ENCODE measurements around the gene HGFAC. TPM values are rescaled to one million over a fixed set of nuclear protein-coding genes. Genes with fewer than 3 reads are reported as not detected.

The HGFAC gene
- total RNA-seq, 2 experiments from 2014 or later, result not detected

DNA sequence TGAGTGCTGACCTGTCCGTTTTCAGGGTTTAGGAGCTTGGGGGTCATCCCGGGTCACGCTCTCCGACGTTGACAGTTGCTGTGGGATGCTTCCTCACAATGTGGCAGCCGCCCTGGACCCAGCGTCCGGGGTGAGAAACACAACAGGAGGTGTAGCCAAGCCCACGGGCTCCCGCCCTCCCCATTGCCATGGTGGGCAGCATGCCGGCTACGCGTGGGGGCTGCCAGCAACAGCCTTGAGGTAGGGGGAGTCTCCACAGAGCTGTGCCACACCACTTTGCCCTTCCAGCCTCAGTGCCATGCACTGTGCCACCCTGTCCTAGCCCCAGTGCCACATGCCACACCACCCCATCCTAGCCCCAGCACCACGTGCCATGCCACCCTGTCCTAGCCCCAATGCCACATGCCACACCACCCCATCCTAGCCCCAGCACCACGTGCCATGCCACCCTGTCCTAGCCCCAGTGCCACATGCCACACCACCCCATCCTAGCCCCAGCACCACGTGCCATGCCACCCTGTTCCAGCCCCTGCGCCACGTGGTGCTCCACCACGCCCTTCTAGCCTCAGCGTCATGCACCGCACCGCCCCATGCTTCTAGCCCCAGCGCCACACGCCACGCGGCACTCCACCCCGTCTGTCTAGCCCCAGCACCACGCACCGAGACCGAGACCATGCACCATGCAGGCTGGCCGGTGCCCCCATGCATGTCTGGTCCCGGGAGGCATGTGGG is 8.5 kb upstream of the HGFAC start:
- intact Hi-C loops (cut with micrococcal nuclease), result no loop called here
- no peak for DNase-seq
- Mint-ChIP-seq H3K4me1 (ENCODE audit: low read depth) (no peaks in the 10 kb centered on the region), H3K4me3 (no peak overlapping the region), H3K9me3 (no peaks in the 10 kb centered on the region), H3K27ac (peak overlapping the region; percentile 3), H3K27me3 (ENCODE audit: low read depth) (no peaks in the 10 kb centered on the region), H3K36me3 (ENCODE audit: low read depth) (no peaks in the 10 kb centered on the region)
- CTCF ChIA-PET, result no interaction called here

DNA sequence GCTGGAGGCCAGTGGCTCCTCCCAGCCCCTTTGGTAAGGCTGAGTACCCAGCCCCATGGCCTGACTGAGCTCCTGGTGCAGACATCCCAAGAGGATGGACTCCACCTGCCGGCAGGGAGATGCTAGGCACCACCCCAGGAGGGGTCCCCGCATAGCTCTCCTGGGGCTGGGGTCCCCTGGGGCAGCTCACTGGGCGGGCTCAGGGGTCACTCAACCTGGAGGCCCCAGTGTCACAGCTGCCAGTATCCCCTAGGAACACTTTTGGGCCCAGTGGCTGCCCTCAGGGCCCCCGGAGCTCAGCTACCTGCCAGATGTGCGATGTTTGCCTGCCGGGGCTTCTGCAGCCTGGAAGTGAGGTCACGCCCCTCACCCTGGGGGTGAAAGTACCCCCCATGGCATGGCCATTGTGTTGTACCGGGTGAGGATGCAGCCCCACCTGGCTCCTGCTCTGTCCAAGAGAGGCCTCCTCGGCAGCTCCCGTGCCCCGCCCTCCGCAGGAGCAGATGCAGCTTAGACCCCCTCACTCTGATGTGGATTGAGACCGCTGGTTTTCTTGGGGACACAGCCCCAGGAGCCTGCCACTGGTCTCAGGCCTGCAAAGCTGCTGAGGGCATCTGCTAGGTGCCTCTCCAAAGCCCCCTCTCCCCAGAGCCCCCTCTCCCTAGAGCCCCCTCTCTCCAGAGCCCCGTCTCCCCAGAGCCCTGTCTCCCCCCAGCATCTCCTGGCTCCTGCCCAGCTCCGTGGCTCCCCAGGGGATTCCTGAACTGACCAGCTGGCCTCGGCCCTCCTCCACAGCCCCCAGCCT is 6.7 kb upstream of the HGFAC start:
- Mint-ChIP-seq H3K4me1 (ENCODE audit: low read depth) (no peaks in the 10 kb centered on the region), H3K9me3 (no peaks in the 10 kb centered on the region), H3K4me3 (no peak overlapping the region), H3K36me3 (ENCODE audit: low read depth) (no peaks in the 10 kb centered on the region), H3K27ac (no peak overlapping the region), H3K27me3 (ENCODE audit: low read depth) (no peaks in the 10 kb centered on the region)
- intact Hi-C loops (cut with micrococcal nuclease), result no loop called here
- DNase-seq, result no peak
- CTCF ChIA-PET, result no interaction called here

DNA sequence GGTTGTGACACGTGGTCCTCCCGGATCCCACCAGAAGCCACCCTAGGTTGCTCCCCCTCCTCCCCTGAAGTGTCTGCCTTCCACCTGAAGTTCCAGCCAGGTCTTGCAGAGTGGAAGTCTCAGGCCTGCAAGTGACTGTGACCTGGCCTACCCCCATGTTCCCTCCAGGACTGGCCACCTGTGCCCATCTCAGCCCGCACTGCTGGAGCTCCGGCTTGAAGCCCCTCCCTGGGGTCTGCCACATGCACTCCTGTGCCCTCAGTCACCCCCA is 6.1 kb upstream of the HGFAC start:
- CTCF ChIA-PET, result no interaction called here
- no peaks in the 10 kb centered on the region for H3K36me3 Mint-ChIP-seq (ENCODE audit: low read depth)
- H3K27ac Mint-ChIP-seq, result no peak overlapping the region
- H3K4me1 Mint-ChIP-seq (ENCODE audit: low read depth), result no peaks in the 10 kb centered on the region
- intact Hi-C loops (cut with micrococcal nuclease), result no loop called here
- H3K9me3 Mint-ChIP-seq, result no peaks in the 10 kb centered on the region
- DNase-seq, result no peak
- H3K4me3 Mint-ChIP-seq, result no peak overlapping the region
- H3K27me3 Mint-ChIP-seq (ENCODE audit: low read depth), result no peaks in the 10 kb centered on the region

DNA sequence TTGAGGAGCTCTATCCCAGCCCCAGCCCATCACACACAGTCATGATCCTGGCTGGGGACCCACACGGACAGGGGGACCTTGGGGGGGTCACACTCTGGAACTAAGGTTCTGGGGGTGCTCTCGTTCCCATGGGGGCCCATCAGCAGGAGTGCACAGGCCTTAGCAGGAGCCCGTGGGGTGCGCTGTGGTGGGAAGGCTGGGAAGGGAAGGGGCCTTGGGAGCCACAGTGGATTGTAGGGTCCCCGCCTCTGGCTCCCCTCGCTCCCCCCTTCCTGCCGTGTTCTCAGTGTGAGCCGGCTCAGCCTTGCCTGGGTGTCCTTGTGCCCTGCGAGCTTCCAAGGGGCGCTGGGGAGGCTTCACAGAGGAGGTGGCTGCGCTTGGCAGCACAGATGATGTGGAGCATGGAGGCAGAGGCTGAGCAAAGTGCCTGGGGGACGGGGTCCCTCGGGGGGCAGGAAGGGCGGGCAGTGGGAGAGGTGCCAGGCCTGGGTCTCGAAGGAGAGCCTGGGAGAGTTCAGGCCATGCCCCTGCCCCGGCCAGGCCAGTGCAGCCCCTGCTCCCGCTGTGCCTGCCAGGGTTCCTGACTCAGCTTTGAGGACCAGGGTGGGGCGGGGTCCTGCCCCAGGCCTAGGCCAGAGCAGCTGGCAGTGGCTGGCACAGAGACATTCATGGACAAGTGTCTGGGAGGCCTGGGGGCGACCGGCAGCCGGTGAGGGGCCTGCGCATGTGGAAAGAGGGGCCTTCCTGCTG is 5.5 kb upstream of the HGFAC start:
- CTCF ChIA-PET, result interaction anchor here (1.0 kb wide), 1 partner anchor 90 kb away, joined by 3 read pairs; no protein-coding TSS in a partner anchor
- H3K36me3 Mint-ChIP-seq (ENCODE audit: low read depth), result no peaks in the 10 kb centered on the region
- H3K4me3 Mint-ChIP-seq, result no peak overlapping the region
- H3K4me1 Mint-ChIP-seq (ENCODE audit: low read depth), result no peaks in the 10 kb centered on the region
- no peak for DNase-seq
- no peaks in the 10 kb centered on the region for H3K9me3 Mint-ChIP-seq
- H3K27me3 Mint-ChIP-seq (ENCODE audit: low read depth), result no peaks in the 10 kb centered on the region
- peak overlapping the region; percentile 65 for H3K27ac Mint-ChIP-seq
- intact Hi-C loops (cut with micrococcal nuclease), result no loop called here

DNA sequence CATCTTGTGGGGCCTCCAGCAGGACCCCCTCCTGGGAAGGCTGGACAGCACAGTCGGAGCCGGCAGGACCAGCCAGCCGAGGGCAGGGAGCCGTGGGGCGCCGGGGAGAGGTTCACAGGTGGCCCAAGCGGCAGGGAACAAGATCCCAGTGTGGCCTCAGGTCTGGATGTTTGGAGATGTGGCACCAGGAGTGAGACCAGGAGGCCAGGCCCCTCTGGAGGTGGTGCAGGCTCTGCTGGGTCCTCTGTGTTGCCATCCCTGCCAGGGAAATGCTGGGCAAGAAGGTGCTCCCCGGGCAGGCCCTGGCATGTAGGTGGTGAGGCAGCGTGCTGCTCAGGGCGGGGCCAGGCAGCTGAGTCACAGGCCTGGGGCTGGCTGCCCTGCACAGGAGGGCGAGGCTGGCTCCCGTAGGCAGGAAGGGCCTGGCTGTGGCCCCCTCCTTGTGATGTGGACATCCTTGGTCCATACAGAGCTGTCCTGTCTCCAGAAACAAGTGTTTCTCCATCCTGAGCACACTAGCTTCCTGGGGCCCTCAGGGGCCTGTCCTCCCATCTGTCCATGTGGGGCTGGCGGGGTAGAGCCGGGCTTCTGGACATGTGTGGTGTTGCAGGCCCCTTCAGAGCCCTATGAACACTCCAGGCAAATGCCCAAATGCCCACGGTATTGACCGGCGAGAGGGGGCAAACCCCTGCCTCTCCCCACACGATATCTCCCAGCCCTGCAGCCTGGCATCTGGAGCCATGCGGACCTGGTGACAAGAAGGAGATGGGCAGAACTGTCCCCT is 4.8 kb upstream of the HGFAC start:
- Mint-ChIP-seq H3K4me3 (no peak overlapping the region), H3K9me3 (no peaks in the 10 kb centered on the region), H3K4me1 (ENCODE audit: low read depth) (no peaks in the 10 kb centered on the region), H3K27me3 (ENCODE audit: low read depth) (no peaks in the 10 kb centered on the region), H3K27ac (peak overlapping the region; percentile 65), H3K36me3 (ENCODE audit: low read depth) (no peaks in the 10 kb centered on the region)
- CTCF ChIA-PET, result interaction anchor here (1.0 to 1.3 kb wide), 2 partner anchors 90 to 91 kb away, joined by 3 read pairs; no protein-coding TSS in a partner anchor
- intact Hi-C loops (cut with micrococcal nuclease), result no loop called here
- DNase-seq, result peak; percentile 66

DNA sequence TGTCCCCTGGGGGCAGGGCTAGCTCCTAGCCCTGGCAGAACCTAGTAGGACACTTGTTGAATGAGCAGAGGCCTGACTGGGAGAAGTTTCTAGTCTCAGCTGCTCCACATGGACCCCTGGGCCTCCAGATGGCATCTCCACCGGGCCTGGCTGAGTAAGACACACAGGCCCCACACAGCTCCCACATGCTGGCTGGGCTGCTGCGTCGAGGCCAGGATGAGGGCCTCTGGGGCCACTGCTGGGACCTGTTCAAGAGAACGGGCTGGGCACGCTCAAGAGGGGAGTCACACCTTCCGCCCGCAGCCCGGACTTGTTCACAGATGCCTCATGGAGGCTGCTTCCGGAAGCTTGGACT is 4.2 kb upstream of the HGFAC start:
- intact Hi-C loops (cut with micrococcal nuclease), result no loop called here
- Mint-ChIP-seq H3K27me3 (ENCODE audit: low read depth) (no peaks in the 10 kb centered on the region), H3K4me3 (no peak overlapping the region), H3K4me1 (ENCODE audit: low read depth) (no peaks in the 10 kb centered on the region), H3K36me3 (ENCODE audit: low read depth) (no peaks in the 10 kb centered on the region), H3K9me3 (no peaks in the 10 kb centered on the region), H3K27ac (no peak overlapping the region)
- DNase-seq, result no peak
- CTCF ChIA-PET, result interaction anchor here (1.3 kb wide), 1 partner anchor 91 kb away, joined by 3 read pairs; no protein-coding TSS in a partner anchor

DNA sequence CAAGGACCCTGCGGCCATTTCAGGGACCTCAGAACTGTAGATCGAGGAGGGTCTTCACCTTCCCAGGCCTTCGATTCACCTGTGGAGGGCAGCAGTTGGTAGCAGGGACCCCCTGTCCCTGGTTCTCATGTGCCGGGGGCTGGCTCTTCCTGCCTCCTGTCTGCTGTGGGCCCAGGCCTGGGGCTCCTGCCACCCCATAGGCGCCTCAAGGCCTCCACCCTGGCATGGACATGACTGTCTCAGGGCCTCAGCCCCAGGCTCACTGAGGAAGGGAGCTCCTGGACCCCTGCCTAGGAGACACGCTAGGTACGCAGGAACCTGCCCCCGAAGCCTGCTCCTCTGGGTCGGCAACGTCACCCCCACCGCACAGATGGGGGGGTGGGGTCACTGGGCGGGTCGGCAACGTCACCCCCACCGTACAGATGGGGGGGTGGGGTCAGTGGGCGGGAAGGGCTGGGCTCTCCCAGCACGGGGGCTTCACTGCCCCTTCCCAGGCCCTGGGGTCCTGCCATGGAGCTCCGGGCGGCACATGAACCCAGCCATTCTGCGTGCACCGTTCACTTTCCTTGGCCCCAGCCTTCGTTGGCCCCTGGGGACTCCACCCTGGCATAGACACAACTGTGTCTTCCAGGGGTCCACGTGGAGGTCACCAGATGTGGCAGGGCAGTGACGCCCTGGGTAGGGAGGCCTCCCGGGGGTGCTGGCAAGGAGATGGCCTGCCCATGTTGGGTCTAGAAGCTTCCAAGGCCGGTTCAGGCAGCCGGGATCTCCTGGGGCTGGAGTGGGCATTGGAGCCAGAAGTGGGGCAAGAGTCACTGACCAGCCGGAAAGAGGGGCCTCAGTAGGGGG is 3.5 kb upstream of the HGFAC start:
- no peak for DNase-seq
- no peaks in the 10 kb centered on the region for H3K27me3 Mint-ChIP-seq (ENCODE audit: low read depth)
- no peak overlapping the region for H3K4me3 Mint-ChIP-seq
- CTCF ChIA-PET, result interaction anchor here (0.6 to 1.3 kb wide), 2 partner anchors 92 to 1157 kb away, joined by 3 read pairs; no protein-coding TSS in a partner anchor
- no peaks in the 10 kb centered on the region for H3K4me1 Mint-ChIP-seq (ENCODE audit: low read depth)
- H3K27ac Mint-ChIP-seq, result no peak overlapping the region
- intact Hi-C loops (cut with micrococcal nuclease), result no loop called here
- no peaks in the 10 kb centered on the region for H3K9me3 Mint-ChIP-seq
- no peaks in the 10 kb centered on the region for H3K36me3 Mint-ChIP-seq (ENCODE audit: low read depth)

DNA sequence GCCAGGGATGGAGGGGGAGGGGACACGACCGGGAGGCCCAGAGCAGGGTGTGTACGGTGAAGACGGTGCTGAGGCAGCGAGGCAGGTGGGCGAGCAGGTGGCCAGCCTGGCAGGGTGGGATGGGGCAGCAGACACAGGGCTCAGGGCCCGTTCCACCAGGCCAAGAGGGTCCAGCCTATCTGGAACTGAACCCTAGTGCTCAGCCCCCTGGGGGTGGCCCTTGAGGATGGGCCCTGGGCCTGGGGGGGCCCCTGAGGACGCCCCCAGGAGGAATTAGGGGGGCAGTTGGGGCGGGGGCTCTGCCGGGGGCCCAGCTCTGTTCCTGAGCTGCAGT is 3.0 kb upstream of the HGFAC start:
- H3K27me3 Mint-ChIP-seq (ENCODE audit: low read depth), result no peaks in the 10 kb centered on the region
- no peaks in the 10 kb centered on the region for H3K36me3 Mint-ChIP-seq (ENCODE audit: low read depth)
- H3K4me1 Mint-ChIP-seq (ENCODE audit: low read depth), result no peaks in the 10 kb centered on the region
- no peak overlapping the region for H3K27ac Mint-ChIP-seq
- no peak for DNase-seq
- CTCF ChIA-PET, result interaction anchor here (0.6 kb wide), 1 partner anchor 1157 kb away, joined by 3 read pairs; no protein-coding TSS in a partner anchor
- H3K4me3 Mint-ChIP-seq, result no peak overlapping the region
- H3K9me3 Mint-ChIP-seq, result no peaks in the 10 kb centered on the region
- intact Hi-C loops (cut with micrococcal nuclease), result no loop called here

DNA sequence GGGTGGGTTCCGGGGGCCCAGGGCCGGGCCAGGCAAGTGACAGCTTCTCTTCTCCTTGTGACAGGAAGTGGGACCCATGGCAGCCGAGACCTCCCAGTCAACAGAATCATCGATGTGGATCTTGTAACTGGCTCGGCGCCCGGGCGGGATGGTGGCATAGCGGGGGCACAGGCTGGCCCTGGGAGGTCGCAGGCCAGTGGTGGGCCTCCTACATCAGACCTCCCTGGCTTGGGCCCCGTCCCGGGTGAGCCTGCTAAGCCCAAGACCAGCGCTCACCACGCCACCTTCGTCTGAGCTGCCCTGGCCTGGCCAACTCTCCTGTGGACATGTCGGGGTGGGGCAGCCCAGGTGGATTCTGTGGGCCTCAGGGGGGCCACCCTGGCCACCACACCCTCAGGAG is 2.4 kb upstream of the HGFAC start:
- CTCF ChIA-PET, result no interaction called here
- H3K4me1 Mint-ChIP-seq (ENCODE audit: low read depth), result no peaks in the 10 kb centered on the region
- intact Hi-C loops (cut with micrococcal nuclease), result no loop called here
- H3K36me3 Mint-ChIP-seq (ENCODE audit: low read depth), result no peaks in the 10 kb centered on the region
- no peaks in the 10 kb centered on the region for H3K27me3 Mint-ChIP-seq (ENCODE audit: low read depth)
- H3K9me3 Mint-ChIP-seq, result no peaks in the 10 kb centered on the region
- DNase-seq, result no peak
- no peak overlapping the region for H3K4me3 Mint-ChIP-seq
- H3K27ac Mint-ChIP-seq, result no peak overlapping the region

DNA sequence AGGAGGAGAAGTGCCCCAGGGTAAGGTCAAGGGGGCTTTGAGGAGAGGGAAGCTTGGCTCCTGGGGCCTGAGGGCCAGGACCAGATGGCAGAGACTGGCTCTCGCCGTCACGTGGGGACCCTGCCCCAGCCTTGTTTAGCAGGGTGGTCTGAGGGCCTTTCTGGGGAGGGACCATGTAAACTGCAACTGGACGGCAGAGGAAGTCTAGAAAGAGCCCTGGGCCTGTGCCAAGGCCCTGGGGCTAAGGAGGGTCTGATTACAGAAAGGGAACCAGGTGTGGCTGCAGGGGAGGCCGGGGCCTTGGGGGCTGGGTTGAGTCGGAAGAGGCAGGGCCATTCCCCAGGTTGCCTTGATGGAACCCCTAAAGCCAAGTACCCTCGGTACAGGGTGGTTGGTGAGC is 1.8 kb upstream of the HGFAC start:
- H3K4me3 Mint-ChIP-seq, result no peak overlapping the region
- H3K9me3 Mint-ChIP-seq, result no peaks in the 10 kb centered on the region
- no peaks in the 10 kb centered on the region for H3K27me3 Mint-ChIP-seq (ENCODE audit: low read depth)
- no peak for DNase-seq
- no peak overlapping the region for H3K27ac Mint-ChIP-seq
- intact Hi-C loops (cut with micrococcal nuclease), result loop anchor here (10.0 kb wide), 1 partner anchor 465 kb away; no protein-coding TSS in a partner anchor
- no peaks in the 10 kb centered on the region for H3K4me1 Mint-ChIP-seq (ENCODE audit: low read depth)
- no peaks in the 10 kb centered on the region for H3K36me3 Mint-ChIP-seq (ENCODE audit: low read depth)
- CTCF ChIA-PET, result interaction anchor here (2.1 kb wide), 1 partner anchor 94 kb away, joined by 12 read pairs; no protein-coding TSS in a partner anchor

DNA sequence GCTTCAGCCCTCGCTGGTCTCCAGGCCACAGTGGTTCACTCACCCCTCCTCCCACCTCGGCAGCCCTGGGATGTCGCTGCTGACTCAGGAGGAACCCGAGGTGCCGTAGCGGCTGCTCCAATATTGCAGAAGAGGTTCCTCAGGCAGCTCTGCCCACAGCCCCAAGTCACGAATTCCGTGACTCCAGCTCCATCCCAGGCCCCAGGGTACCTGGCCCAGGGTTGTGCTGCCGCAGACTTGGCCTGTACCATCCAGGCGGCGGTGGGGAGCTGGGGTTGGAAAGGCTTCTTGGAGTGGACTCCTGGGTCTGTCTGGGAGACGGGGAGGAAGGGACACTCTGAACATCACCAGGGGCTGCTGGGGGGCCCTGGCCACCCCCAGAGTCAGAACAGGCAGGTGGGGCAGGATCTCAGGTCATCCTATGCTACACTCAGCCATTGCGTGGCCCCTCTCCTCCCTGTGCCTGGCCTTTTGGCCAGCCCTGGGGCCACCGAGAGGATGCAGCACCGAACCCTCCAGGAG is 728 bp upstream of the HGFAC start:
- Mint-ChIP-seq H3K4me1 (ENCODE audit: low read depth) (no peaks in the 10 kb centered on the region), H3K27me3 (ENCODE audit: low read depth) (no peaks in the 10 kb centered on the region), H3K9me3 (no peaks in the 10 kb centered on the region), H3K36me3 (ENCODE audit: low read depth) (no peaks in the 10 kb centered on the region), H3K4me3 (no peak overlapping the region), H3K27ac (no peak overlapping the region)
- CTCF ChIA-PET, result interaction anchor here (0.5 to 2.1 kb wide), 5 partner anchors 95 to 660 kb away, joined by 3 to 12 read pairs (median 3); no protein-coding TSS in a partner anchor
- no peak for DNase-seq
- intact Hi-C loops (cut with micrococcal nuclease), result loop anchor here (10.0 kb wide), 1 partner anchor 466 kb away; no protein-coding TSS in a partner anchor

All from activated naive CD4-positive, alpha-beta T cell treated with anti-CD3 and anti-CD28 coated beads for 36 hours (primary cell).